ENCODE measurements around the gene CCDC85C. TPM values are rescaled to one million over a fixed set of nuclear protein-coding genes. Genes with fewer than 3 reads are reported as not detected.

Gene CCDC85C
- total and polyA plus RNA-seq, 2 experiments from 2014 or later: 4.5 to 24.9 TPM

- no peak overlapping the region for H3K4me2 ChIP-seq
- peaks cover 9% of the 10 kb centered on the region for H3K27me3 Mint-ChIP-seq (ENCODE audit: insufficient read depth, low read depth, poor library complexity)
- H3F3A ChIP-seq (replicated peaks; ENCODE audit: low read depth): peaks cover 7% of the 10 kb centered on the region; the same call in 1 of the 2 replicates
- no peak overlapping the region for H3K4me3 Mint-ChIP-seq
- peaks cover 3% of the 10 kb centered on the region; the same call in 1 of the 2 replicates for H4K20me1 ChIP-seq (replicated peaks; ENCODE audit: insufficient read depth)
- no peak overlapping the region for H3K27ac ChIP-seq (ENCODE audit: low read depth)
- ATAC-seq: no peak; the same call in 2 of the 3 replicates
- TF ChIP-seq ZNF331 (CRISPR knock-in tag; IDR thresholded peaks at IDR 0.05; ENCODE audit: low read depth) (no peak), ETS1 (IDR thresholded peaks at IDR 0.05) (no peak), POLR2AphosphoS5 (IDR thresholded peaks at IDR 0.05; ENCODE audit: low read depth) (no peak), CTCF (conservative IDR thresholded peaks at IDR 0.05; ENCODE audit: low read depth in 2 of 2) (no peak), CREB1 (CRISPR knock-in tag; IDR thresholded peaks at IDR 0.05; ENCODE audit: low read depth) (no peak), NANOG (IDR thresholded peaks at IDR 0.05; ENCODE audit: borderline replicate concordance) (no peak), JUNB (IDR thresholded peaks at IDR 0.05; ENCODE audit: unreplicated experiment) (no peak), STAT1 (IDR thresholded peaks at IDR 0.05; ENCODE audit: unreplicated experiment) (no peak), ZNF462 (CRISPR knock-in tag; IDR thresholded peaks at IDR 0.05) (no peak), EZH2phosphoT487 (IDR thresholded peaks at IDR 0.05; ENCODE audit: unreplicated experiment) (no peak), ZNF114 (CRISPR knock-in tag; IDR thresholded peaks at IDR 0.05) (no peak), EZH2 (IDR thresholded peaks at IDR 0.05; ENCODE audit: low read depth, unreplicated experiment) (no peak)
- TF ChIP-seq, protein P1, sequence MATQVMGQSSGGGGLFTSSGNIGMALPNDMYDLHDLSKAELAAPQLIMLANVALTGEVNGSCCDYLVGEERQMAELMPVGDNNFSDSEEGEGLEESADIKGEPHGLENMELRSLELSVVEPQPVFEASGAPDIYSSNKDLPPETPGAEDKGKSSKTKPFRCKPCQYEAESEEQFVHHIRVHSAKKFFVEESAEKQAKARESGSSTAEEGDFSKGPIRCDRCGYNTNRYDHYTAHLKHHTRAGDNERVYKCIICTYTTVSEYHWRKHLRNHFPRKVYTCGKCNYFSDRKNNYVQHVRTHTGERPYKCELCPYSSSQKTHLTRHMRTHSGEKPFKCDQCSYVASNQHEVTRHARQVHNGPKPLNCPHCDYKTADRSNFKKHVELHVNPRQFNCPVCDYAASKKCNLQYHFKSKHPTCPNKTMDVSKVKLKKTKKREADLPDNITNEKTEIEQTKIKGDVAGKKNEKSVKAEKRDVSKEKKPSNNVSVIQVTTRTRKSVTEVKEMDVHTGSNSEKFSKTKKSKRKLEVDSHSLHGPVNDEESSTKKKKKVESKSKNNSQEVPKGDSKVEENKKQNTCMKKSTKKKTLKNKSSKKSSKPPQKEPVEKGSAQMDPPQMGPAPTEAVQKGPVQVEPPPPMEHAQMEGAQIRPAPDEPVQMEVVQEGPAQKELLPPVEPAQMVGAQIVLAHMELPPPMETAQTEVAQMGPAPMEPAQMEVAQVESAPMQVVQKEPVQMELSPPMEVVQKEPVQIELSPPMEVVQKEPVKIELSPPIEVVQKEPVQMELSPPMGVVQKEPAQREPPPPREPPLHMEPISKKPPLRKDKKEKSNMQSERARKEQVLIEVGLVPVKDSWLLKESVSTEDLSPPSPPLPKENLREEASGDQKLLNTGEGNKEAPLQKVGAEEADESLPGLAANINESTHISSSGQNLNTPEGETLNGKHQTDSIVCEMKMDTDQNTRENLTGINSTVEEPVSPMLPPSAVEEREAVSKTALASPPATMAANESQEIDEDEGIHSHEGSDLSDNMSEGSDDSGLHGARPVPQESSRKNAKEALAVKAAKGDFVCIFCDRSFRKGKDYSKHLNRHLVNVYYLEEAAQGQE (IDR thresholded peaks at IDR 0.05; ENCODE audit: unreplicated experiment): no peak
- no peaks in the 10 kb centered on the region for H3K9me2 ChIP-seq (ENCODE audit: insufficient read depth)
- H3K9me3 Mint-ChIP-seq: no peaks in the 10 kb centered on the region
- H3K4me1 ChIP-seq (ENCODE audit: insufficient read depth): peaks cover 6% of the 10 kb centered on the region
- peaks cover 16% of the 10 kb centered on the region for H3K36me3 ChIP-seq (ENCODE audit: insufficient read depth)
- no peak overlapping the region for H3K4me3 ChIP-seq
- H3K4me1 Mint-ChIP-seq: peaks cover 17% of the 10 kb centered on the region
- H2AFZ ChIP-seq: no peak overlapping the region
- H3K27ac Mint-ChIP-seq: no peak overlapping the region
- no peaks in the 10 kb centered on the region for H3K27me3 ChIP-seq (ENCODE audit: insufficient read depth)
- DNase-seq (ENCODE audit: low spot score): no peak
- no peaks in the 10 kb centered on the region for H3K79me2 ChIP-seq (replicated peaks; ENCODE audit: insufficient read depth)
- peaks cover 52% of the 10 kb centered on the region for H3K36me3 Mint-ChIP-seq (ENCODE audit: low read depth)
Observed at GRCh38 chr14:99509871-99510555, 94.0 kb downstream of the CCDC85C start.
